G401.6 (cell line): ENCODE measurements around the gene KLHL29.

Experiments
- FAIRE-seq: peaks from 2 replicates; lab custom pipeline; 2012; peaks lifted over from hg19 to GRCh38; lab: Jason Lieb, UNC

Gene KLHL29

DNA sequence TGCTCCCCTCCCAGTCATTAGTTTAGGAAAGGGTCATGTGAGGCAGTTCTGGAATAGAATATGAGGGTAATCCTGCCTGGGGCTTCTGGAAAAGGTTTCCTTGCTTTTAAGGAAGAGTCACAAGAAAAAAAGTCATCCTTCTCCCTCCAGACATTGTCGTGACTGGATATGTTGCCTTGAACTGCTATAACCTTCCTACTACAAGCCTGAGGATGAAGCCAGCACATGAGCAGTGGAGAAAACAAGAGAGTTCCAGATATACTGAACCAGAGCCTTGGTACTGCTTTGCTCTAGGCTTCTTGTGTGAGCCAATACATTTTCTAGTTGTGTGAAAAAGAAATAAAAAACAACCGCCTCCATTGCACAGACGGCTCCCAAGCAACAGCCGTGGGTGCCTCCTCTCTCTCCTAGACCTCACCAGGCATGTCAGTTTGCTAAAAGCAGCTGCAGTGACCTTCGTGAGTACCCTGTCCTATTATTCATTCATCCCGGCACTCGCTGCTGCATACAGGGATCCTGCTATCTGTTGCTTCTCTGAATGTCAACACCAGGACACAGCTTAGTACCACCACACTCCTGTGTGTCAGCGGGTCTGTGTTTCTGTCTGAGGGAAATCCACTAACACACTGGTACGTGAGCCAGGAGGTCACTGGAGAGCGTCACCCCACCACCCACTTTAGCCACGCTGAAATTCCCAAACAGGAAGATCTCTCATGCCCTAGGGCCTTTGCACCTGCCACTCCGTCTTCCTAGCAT, 186.7 kb downstream of the KLHL29 start:
- FAIRE-seq = no peak

DNA sequence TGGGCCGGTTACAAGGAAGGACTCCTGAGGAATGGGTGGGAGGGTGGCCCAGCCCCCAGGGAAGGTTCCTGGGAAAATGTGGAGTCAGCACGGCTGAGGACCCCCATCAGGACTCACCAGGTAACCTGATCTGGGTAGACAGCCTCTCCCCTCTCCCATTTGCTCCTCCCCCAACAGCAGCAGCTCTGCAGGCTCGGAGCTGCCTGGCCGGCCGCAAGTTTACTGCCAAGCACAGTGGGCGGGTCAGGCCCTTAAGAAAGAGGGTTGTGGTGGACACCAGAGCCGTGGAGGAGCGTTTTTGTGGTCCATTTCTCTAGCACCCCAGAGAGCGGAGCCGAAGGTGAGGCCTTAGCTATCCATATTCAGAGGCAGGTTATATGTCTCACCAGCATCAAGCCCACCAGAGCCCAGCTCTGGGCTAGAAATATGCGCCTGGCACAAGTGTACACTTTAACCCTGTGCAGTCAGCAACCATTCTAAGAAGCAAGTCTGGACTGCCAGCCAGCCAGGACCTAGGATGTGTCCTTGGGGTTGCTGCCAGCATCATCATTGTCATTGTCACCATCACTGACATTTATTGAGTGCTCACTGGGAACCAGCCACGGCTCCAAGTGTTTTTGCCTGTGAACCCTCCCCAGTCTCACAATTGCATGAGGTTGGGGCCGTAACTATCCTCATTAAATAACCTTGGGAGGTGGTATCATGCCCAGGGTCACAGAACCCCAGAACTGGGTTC, 190.1 kb downstream of the KLHL29 start:
- FAIRE-seq = no peak

DNA sequence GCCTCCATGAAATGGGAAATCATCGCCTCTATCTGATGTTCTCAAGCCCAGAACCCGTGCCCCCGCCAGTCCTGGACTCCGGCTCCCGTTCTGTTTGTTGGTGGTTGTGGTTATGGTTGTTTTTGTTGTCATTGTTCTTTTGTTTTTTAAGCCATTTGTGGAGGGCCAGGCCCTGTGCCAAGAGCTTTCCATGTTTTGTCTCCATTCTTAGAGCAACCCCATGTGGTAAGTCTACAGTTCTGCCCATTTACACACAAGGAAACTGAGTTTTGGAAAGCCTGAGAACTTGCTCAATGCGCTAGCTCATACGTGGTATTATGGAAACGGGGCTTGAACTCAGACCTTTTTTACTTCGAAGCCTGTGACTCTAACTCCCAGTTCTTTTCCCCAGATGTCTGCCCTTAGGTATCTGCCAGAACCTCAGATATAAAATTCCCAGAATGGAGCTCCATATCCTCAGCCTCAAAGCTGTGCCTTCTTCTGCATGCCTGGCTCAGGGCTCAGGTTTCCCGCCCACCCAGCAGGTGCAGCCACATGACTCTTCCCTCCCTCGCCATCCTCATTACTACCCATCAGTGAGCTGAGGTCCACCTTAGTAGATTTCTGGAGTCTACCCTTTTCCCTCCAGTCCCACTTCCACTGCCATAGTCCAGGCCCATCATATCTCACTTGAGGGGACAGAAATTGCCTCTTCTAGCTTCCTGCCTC, 194.1 kb downstream of the KLHL29 start:
- FAIRE-seq = no peak

DNA sequence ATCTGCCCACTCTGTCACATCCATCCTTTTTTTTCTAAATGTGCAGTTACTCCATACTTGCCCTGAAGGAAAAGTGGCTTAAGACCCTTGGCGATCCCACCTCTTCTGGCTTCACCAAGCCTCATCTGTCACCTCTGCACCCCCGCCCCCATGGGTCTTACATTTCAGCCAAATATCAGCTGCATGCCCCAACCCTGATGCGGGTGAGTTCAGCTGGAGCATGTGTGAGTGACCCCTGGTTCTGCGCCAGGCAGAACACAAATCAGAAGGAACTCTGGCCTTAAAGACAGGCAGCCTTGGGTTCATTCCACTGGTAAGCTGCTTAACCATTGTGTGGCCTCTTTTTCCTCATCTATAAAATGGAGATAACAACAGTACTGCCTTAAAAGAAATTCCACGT, 194.7 kb downstream of the KLHL29 start:
- no peak for FAIRE-seq

DNA sequence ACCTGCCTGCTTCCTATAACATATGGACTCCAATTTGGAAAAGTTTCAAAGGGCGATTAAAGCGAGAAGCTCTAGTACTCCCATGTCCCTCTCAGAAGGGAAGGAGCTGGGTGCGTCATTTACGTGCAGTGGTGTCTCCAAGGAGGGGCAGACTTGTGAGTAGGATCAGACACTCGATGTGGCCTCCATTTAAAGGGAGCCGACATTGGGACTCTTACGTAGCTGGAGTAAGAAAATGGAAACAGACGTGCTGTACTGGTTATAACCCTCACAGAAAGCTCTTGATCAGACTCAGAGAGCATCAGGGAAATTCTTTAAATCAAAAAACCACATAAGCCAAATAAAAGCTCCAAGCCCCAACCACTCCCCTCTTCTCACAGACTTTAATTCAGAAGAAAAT, 198.5 kb downstream of the KLHL29 start:
- no peak for FAIRE-seq

DNA sequence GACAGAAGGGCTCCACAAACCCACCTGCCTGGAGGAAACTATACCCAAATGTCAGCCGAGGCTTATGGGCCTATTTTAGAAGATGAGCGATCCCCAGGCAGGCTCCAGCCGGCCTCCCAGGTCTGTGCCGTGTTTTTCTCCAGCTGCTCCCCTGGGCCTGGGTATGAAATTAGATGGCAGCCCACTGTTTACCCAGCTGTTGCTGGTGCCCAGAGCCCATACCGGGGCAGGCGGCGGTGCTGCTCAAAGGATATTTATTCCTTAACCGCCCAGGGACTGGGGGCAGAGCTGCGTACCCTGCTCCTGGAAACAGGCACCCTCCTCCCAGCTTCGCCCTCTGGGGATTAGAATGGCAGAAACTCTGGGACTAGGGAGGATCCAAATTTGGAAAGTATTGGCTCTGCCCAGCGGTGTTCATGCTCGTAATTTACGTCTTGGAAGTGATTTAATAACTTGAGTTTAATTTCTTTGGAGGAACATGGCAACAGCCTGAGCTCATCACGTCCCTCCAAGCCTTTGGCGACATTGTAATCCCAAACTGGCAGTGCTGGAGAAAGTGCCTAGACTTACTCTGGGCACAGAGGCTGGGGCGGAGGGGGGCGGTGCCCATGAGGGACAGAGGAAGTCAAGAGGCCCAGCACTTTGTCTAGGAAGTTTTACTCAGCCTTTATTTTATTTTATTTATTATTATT, 199.2 kb downstream of the KLHL29 start:
- no peak for FAIRE-seq

DNA sequence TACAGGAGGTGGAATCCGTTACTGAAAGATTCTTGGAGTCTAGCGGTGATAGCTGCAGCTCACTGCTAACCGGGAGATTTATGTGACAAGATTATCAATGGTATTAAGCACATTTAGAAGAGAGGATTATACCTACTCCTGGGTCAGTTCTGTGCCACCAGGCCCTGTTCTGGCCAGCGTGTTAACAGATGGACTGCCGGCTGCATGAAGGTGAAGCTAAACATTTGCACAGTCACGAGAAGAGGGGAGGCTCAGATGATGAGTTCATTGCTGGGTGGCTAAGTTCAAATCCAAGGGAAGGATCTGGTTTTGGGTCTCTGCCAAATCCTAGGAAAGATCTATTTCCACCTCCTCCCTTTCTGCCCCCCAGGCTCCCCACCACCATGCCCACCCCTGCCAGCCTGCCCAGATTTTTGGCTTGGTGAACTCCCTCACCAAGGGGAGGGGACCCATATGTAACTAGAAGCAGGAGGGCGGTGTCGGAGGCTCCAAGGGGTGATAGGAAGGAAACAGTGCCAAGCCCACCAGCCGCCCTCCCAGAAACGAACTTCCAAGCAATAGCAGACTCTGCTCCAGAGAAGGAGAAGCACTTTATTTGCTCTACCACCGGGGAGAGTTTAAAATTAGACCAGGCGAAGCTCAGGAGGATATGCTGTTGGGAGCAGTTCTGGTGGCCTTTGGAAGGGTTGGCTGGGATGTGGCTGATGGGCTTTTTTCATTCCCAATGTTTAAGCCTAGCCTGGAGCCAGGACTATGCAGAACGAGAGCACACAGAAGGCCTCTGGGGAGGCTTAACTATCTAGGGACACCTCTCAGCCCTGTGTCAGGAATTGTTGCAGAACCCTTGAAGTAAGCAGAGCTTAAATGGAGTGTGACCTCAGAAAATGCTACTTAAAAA, 200.5 kb downstream of the KLHL29 start:
- no peak for FAIRE-seq

DNA sequence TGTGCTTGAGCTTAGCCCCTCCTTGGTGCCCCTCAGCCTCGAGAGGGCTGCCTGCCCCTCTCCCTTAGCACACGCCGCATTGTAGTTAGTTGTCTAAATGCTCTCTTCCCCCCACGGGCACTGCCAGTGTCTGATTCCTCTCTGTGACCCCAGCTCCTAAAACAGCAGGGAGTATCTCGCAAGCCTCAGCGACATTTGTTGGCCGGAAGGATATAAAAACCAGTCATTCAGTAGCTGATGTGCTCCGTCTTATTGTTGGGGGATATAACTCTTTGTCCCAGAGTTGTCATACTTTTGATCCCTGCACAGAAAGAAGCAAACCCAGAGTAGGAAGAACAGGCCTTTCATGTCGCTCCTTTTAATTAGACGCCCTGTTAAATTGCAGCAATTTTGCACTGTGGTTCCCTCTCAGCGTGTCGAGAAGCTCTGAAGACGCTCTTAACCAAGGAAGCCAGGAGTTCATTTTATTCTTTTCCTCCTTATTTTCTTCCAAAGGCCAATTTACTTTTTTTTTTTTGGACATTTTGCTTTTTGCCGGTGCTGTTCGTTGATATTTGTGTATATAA, 201.8 kb downstream of the KLHL29 start:
- FAIRE-seq = no peak

DNA sequence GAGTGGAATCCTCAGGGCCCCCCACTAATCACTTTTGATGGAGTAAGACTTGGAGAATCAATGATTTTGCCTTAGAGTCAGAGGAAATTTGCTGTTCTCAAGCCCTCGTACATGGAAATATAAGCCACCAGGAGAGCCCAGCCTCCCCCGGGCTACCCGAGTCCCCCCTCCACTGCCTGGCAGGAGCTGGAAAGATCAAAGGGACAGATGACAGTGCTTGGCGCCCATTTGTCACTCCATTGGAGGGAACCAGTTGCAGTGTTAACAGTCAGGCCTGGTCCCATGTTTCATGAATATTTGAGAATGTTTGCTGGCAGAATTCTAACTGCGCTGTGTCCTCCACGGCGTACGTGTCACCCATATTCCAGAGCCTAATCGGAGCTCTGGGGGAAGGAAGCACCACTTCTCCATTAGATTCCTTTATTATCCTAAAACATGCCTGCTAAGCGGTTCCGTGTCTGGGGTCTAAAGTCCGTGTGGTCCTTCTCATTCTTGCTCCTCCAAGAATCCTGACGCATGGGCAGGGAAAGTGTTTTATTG, 202.4 kb downstream of the KLHL29 start:
- FAIRE-seq = no peak

DNA sequence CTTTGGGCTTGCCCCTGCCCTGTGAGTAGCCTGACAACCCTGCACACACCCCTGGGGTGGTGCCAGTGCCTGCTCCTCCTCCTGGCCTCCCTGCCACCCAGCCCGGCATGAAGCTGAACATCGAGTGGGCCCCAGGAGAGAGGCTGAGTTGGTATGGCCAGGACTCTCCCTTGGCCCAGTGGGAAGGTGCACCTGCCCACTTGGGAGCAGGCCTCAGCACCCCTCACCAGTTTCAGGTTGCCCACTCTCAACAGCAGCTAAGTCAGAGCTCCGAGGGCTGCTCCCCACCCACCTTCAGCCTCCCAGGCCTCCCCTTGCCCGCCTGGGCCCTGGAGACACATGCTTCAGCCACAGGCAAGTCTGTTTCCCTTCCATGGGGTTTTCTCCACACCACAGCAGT, 203.1 kb downstream of the KLHL29 start:
- no peak for FAIRE-seq

DNA sequence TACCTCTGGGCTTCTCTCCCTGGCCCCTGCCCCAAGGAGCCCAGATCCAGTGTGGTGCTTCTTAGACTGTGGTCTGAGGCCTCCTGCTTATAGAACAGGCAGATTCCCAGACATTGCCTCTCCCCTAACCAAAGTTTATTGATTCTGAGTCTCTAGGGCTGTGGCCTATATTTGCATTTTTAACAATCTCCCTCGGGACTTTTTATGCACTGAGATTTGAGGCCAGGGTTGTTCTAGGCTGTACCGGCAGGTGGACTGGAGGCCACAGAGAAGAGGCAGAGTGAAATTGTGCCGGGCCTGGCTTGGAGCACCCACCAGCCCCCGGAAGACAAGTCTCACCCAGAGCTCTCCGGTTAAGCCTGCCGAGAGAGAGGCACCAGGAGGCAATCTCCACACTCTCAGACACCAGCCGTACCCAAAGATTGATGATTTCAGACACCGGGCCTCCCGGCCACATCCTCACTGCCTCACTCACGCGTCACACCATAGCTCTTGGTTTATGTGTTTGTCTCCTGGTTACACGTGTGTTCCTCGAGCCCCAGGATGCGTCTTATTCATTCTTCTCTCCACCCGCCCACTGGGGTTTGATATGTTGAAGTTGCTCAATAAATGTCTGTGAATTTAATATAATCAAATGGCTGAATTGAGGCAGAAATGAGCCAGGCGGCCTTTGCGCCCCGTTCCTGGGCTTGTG, 203.7 kb downstream of the KLHL29 start:
- no peak for FAIRE-seq

DNA sequence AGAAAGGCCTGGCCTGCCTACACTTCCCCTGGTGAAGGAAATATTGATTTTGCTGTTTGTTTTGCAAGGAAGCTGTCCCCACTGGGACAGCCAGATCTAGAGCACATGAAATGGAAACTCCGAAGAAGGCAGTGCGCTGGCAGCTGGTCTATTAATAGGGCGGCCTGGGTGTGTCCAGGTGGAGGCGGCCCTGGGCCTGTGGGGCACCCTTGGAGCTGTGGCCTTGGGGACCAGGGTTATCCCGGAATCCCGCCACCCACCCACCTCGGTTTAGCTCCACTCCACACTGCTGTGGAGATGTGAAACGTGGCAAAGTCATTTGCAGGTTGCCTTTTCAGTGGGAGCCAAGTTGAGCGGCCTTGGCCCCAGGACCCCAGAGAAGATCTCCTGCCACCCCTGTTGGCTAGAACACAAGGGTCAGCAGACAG, 204.3 kb downstream of the KLHL29 start:
- FAIRE-seq = no peak

DNA sequence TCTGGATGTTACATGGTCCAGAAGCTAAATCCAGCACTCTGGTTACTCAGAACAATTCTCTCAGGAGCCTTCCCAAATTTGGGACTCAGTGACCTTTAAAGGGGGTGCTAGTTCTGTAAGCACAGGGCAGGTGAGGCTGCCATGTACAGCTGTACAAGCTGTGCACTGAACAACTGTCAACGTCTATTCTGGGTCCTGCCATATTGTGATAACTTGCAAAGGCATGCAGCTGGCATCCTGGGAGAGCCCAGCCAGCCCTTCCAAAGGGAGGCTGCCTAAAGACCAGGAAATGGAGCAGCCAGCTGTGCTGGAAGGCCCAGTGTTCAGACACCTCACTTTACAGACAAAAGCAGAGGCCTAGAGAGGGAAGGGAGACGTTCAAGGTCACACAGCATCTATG, 204.8 kb downstream of the KLHL29 start:
- no peak for FAIRE-seq

DNA sequence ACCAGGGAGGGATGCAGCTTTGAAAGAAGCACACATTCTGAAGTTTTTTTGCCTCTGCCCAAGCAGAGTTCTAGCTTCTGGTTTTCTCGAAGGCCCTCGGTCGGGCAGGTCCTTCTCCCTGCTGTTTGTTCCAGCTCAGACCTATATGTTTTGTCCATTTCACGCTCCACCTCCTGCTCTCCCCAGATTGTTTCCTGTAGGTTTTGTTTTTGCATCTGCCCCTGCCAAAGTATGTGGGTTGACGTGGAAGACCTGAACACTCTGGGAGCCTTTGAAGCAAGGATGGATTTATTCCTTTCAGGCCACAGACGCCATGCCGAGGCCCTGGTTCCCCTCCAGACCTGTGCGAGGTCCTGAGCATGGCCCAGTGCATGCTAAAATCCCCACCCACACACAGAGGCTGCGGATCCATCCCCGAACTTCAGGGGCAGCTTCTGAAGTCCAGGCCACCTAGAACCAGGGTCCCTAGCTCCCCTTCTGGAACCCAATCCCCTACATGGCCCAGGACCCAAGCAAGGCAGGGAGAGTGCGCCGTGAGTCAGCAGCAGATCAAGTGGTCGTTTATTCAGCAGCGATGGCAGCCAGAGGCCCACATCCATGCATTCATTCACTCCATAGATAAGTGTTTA, 205.4 kb downstream of the KLHL29 start:
- FAIRE-seq = no peak

DNA sequence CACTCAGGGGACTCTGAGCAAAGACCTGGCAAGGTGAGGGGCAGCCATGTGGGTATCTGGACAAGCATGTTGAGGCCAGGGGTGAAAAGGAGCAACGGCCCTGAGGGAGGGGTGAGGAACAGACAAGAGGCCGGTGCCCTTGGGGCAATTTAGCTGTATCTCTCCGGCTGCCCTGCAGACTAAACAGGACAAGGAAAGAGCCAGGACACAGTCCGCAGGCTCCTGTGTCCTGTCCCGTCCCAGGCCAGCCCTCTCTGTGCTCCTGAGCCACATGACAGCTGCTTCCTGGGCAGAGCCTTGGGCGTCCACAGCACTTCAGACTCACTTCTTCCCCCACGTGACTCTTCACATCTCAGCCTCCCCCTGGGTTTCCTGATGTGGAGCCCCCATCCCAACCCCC, 206.1 kb downstream of the KLHL29 start:
- FAIRE-seq = no peak

DNA sequence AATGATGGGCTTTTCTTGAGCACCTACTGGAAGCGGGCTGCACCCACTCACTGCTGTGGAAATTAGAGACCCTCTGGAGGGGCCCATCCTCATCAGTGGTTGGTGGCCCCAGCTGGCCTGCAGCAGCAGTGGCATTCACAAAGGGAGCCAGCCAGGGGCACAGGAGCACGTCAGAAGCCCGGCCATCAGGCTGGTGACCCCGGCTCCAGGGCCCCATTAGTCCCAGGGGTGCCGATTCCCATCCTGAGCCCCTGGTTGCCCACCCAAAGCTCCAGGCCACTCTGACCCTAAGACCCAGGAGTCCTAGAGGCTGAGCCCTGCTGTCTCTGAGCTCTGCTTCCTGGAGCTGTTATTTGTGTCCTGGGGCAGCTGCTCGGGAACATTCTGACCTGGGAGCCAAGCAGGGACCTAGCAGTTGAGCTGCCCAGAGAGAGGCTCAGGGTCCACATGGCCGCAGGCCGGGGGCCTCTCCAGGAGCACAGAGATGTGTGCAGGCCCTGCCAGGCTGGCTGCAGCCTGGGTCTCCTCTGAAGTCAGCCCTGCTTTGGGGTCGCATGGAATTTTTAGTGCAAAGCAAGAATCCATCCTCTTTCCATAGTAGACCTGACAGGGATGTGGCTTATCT, 207.2 kb downstream of the KLHL29 start:
- FAIRE-seq = no peak

DNA sequence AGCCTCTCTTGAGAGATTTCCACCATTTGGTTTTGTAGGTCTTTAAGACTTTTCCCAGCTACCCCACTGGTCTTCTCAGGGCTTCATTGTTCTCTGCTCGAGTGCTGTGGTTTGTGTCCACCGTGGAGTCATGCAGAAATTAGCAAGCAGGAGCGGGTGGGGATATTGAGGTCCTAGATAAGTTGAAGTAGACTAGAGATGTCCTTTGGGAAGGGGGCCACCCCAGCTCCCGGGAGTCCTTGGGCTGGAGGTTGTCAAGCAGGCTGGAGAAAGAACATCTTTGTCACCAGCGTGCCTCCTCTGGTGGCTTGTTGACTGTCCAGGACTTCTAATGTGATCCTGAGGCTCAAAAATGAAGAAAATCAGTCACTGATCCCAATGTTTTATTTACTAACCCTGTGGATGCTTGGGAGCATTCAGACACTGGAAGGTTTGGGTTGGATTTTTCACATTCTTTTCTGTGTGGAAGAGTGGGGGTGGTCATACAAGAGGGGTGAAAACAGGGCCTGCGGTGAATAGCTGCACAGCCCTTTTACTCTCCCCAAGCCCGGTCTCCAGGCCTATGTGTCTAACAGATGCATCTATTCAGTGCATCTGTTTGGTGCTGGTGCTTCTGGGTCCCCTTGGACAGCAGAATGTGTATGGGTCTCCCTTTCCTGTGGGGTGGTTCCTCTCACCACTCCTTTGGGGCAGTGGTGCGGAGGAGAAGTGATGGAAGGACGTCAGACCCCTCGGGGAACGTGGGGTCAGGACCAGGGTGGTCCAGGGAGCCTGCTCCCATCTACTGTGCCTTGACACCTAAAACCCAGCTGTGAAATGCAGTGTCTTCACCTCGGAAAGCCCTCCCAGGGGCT, 208.1 kb downstream of the KLHL29 start:
- no peak for FAIRE-seq

DNA sequence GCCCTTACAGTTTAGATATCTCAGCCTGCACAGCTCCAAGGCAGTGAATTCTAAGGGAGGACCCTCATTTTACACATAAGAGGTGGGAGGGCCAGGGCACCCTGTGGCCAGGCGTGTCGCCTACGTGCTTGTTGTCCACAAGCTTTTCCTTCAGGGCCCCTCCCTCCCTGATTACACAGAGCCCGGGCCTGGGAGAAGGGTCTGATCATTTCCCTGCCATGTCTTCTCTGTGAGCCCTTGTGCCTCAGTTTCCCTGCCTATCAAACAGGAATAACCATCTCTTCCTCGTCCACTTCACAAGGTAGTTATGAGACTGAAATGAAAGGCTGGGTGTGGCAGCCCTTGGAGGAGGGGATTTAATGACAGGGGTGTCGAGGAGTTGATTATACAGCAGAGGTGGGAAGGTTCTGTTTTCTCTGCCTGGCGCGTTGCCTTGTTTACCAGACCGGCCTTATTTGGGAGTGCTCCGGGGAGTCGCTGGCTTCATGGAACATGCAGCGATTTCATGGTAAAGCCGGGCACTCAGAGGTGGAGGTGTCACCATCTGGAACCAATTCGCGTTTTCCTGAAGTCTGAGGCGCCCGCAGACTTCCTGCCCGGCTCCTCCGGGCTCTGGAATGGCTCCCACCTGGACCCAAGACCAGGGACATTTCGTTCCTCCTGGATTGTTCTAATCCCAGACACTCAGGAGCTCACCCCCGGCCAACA, 208.9 kb downstream of the KLHL29 start:
- no peak for FAIRE-seq
